Measurements from ENCODE around the gene LGALS16.

DNA sequence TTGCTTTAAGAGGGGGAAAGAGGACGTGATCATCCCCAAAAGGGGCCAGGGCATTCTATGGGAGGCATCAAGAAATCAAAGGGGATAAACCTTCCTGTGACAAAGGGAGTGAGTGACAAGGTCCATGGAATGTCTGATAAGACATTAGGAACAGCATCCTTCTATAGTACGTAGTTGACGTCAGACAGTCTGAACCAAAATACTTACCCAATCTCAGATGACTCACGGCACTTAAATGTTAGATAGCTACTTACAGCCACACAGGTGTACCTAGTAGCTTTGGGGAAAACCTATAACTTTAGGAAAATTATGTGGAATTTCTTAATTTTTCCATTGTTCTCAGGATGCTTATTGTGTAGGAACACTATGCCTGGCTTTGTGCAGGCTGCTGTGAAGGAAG is 4.9 kb downstream of the LGALS16 start:
- TF ChIP-seq, protein P1, sequence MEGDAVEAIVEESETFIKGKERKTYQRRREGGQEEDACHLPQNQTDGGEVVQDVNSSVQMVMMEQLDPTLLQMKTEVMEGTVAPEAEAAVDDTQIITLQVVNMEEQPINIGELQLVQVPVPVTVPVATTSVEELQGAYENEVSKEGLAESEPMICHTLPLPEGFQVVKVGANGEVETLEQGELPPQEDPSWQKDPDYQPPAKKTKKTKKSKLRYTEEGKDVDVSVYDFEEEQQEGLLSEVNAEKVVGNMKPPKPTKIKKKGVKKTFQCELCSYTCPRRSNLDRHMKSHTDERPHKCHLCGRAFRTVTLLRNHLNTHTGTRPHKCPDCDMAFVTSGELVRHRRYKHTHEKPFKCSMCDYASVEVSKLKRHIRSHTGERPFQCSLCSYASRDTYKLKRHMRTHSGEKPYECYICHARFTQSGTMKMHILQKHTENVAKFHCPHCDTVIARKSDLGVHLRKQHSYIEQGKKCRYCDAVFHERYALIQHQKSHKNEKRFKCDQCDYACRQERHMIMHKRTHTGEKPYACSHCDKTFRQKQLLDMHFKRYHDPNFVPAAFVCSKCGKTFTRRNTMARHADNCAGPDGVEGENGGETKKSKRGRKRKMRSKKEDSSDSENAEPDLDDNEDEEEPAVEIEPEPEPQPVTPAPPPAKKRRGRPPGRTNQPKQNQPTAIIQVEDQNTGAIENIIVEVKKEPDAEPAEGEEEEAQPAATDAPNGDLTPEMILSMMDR (IDR thresholded peaks at IDR 0.05): no peak
- TF ChIP-seq POLR2A (IDR thresholded peaks at IDR 0.05): no peak

Data from ovary (tissue), 3 donors.